Fibroblast of lung (primary cell): ENCODE measurements around the gene TEDC1. TPM values are rescaled to one million over a fixed set of nuclear protein-coding genes. Genes with fewer than 3 reads are reported as not detected.
"Not testable (repeated sequence)": the region's sequence is repeated elsewhere in the genome, so short reads cannot be mapped to it uniquely, and the experiment has no call there.

ENCODE experiments used
- DNase-seq, 2 donors: peaks; one replicate each; pipeline versions ENCODE4 v3.0.0 to v3.0.0-alpha.2; 2010; ENCODE audit warnings: low read depth in 2 of 2
- H2AFZ ChIP-seq: 2 replicates; pipeline ENCODE4 v1.5.1; 2012; ENCODE audit warnings: low read length, control low read depth, inconsistent platforms
- H3K27ac ChIP-seq: 2 replicates; pipeline ENCODE4 v1.5.1; 2011; ENCODE audit warnings: low read length, control low read depth; ENCODE audit not compliant: insufficient read depth
- H3K27me3 ChIP-seq: 2 replicates; pipeline ENCODE4 v1.5.1; 2011; ENCODE audit warnings: mild to moderate bottlenecking, low read length; ENCODE audit not compliant: control insufficient read depth, insufficient read depth
- H3K36me3 ChIP-seq: 2 replicates; pipeline ENCODE4 v1.5.1; 2011; ENCODE audit warnings: low read length; ENCODE audit not compliant: control insufficient read depth, insufficient read depth
- H3K4me1 ChIP-seq: 2 replicates; pipeline ENCODE4 v1.5.1; 2011; ENCODE audit warnings: low read length; ENCODE audit not compliant: control insufficient read depth, insufficient read depth; ENCODE audit errors: extremely low read depth
- H3K4me2 ChIP-seq: 2 replicates; pipeline ENCODE4 v1.5.1; 2011; ENCODE audit warnings: low read length, control low read depth; ENCODE audit not compliant: insufficient read depth; ENCODE audit errors: extremely low read depth
- H3K4me3 ChIP-seq, 4 experiments: fragments of 200-600 bp in 1 of 4; sonication (generic) in 1 of 4; replicated peaks in 1 of 4; 2 replicates each; pipeline ENCODE4 v1.5.1; 2011 to 2016; ENCODE audit warnings: low read length in 4 of 4, low read depth in 3 of 4, mild to moderate bottlenecking in 3 of 4, control low read depth in 2 of 4, inconsistent platforms in 1 of 4, mixed read lengths in 1 of 4; ENCODE audit not compliant: insufficient read depth in 1 of 4; ENCODE audit errors: control extremely low read depth in 1 of 4
- H3K79me2 ChIP-seq: 2 replicates; pipeline ENCODE4 v1.5.1; 2012; ENCODE audit warnings: mild to moderate bottlenecking, low read length, inconsistent platforms; ENCODE audit not compliant: control insufficient read depth, insufficient read depth
- H3K9ac ChIP-seq: 2 replicates; pipeline ENCODE4 v1.5.1; 2011; ENCODE audit warnings: mild to moderate bottlenecking, low read length, control low read depth; ENCODE audit not compliant: insufficient read depth
- H3K9me3 ChIP-seq: 2 replicates; pipeline ENCODE4 v1.5.1; 2012; ENCODE audit warnings: low read depth, low read length; ENCODE audit not compliant: control insufficient read depth, insufficient read depth
- H4K20me1 ChIP-seq: 2 replicates; pipeline ENCODE4 v1.5.1; 2011; ENCODE audit warnings: low read length; ENCODE audit not compliant: control insufficient read depth, insufficient read depth; ENCODE audit errors: extremely low read depth
- CTCF ChIP-seq, 2 donors: IDR thresholded peaks in 1 of 2; conservative IDR thresholded peaks in 1 of 2; 1 replicate in 1 of 2; 2 replicates in 1 of 2; pipeline ENCODE4 v1.5.1; 2011 to 2012; ENCODE audit warnings: low read length in 2 of 2, control low read depth in 1 of 2, inconsistent platforms in 1 of 2, low read depth in 1 of 2, mild to moderate bottlenecking in 1 of 2
- EZH2 ChIP-seq: IDR thresholded peaks from 2 replicates; pipeline ENCODE4 v1.5.1; 2012; ENCODE audit warnings: low read length, control low read depth, mild to moderate bottlenecking; ENCODE audit errors: missing control alignments
- polyA plus RNA-seq, 2 donors: library from polyadenylated mRNA; depleted of rRNA in 1 of 2; stranded (reverse) in 1 of 2; unstranded in 1 of 2; fragments of >200 nt; gene quantifications; 2 replicates each; pipeline ENCODE4 v1.2.1, GENCODE V29; 2011 to 2012; ENCODE audit warnings: missing spikeins in 1 of 2
- total RNA-seq: library from RNA; depleted of rRNA; stranded (reverse); fragments of >200 nt; gene quantifications from 2 replicates; pipeline ENCODE4 v1.2.1, GENCODE V29; 2014

Gene TEDC1
- total and polyA plus RNA-seq, 2 donors (not counting 1 experiment from before 2014, with no cell fraction given) = 0.69 to 2.5 TPM

- Histone ChIP-seq H3K4me2 (no peak overlapping the region), H2AFZ (no peak overlapping the region), H3K79me2 (no peaks in the 10 kb centered on the region), H3K4me1 (no peaks in the 10 kb centered on the region), H3K4me3 (no peak overlapping the region), H3K27ac (no peak overlapping the region), H3K9me3 (no peaks in the 10 kb centered on the region), H3K9ac (no peak overlapping the region), H4K20me1 (no peaks in the 10 kb centered on the region), H3K27me3 (no peaks in the 10 kb centered on the region), H3K36me3 (no peaks in the 10 kb centered on the region)
- no peak for DNase-seq
- TF ChIP-seq EZH2 (no peak), CTCF (conservative IDR thresholded peaks at IDR 0.05 in 1 of 2, IDR thresholded peaks at IDR 0.05 in 1 of 2; ENCODE audit: low read depth in 1 of 2, low read length in 2 of 2) (no peak)
Observed at GRCh38 chr14:105538481-105539049, 47.5 kb downstream of the TEDC1 start.

DNA sequence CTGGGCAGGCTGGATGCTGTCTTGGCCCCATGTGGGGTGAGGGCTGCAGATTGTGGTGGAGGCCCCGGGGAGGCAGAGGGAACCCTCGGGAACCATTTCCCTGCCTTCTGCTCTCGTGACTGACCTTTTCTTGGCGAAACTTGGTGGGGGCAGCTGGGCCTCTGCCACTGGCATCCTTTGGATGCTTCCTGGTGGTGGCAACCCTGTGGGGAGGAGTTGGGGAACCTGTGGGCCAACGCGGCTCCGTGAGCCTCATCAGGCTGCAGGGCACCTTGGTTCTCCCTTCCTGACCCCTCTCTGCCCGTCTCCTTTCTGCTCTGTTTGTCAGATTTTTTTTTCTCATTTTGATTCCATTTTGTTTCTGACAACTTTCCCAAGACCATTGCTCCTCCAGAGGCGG, 49.8 kb downstream of the TEDC1 start:
- TF ChIP-seq CTCF (conservative IDR thresholded peaks at IDR 0.05 in 1 of 2, IDR thresholded peaks at IDR 0.05 in 1 of 2; ENCODE audit: low read depth in 1 of 2, low read length in 2 of 2) (no peak), EZH2 (no peak)
- H3K9ac ChIP-seq = no peak overlapping the region
- H3K4me2 ChIP-seq = no peak overlapping the region
- H3K4me1 ChIP-seq = no peaks in the 10 kb centered on the region
- DNase-seq = no peak
- H3K27ac ChIP-seq = no peak overlapping the region
- H3K27me3 ChIP-seq = no peaks in the 10 kb centered on the region
- H4K20me1 ChIP-seq = no peaks in the 10 kb centered on the region
- H3K9me3 ChIP-seq = no peaks in the 10 kb centered on the region
- no peak overlapping the region for H3K4me3 ChIP-seq
- no peaks in the 10 kb centered on the region for H3K36me3 ChIP-seq
- H2AFZ ChIP-seq = no peak overlapping the region
- no peaks in the 10 kb centered on the region for H3K79me2 ChIP-seq

- H3K4me1 ChIP-seq = no peaks in the 10 kb centered on the region
- no peaks in the 10 kb centered on the region for H3K79me2 ChIP-seq
- no peak for DNase-seq
- no peaks in the 10 kb centered on the region for H4K20me1 ChIP-seq
- H3K4me3 ChIP-seq = no peak overlapping the region
- TF ChIP-seq CTCF (conservative IDR thresholded peaks at IDR 0.05 in 1 of 2, IDR thresholded peaks at IDR 0.05 in 1 of 2; ENCODE audit: low read depth in 1 of 2, low read length in 2 of 2) (no peak), EZH2 (no peak)
- H3K27me3 ChIP-seq = no peaks in the 10 kb centered on the region
- H3K9me3 ChIP-seq = no peaks in the 10 kb centered on the region
- H3K36me3 ChIP-seq = no peaks in the 10 kb centered on the region
- no peak overlapping the region for H3K4me2 ChIP-seq
- no peak overlapping the region for H3K9ac ChIP-seq
- H3K27ac ChIP-seq = no peak overlapping the region
- no peak overlapping the region for H2AFZ ChIP-seq
Observed at GRCh38 chr14:105541218-105541875, 50.3 kb downstream of the TEDC1 start.

GRCh38 chr14:105545676-105546075, 54.6 kb downstream of the TEDC1 start:
- not testable (repeated sequence) for H3K4me1 ChIP-seq, H3K9ac ChIP-seq, H2AFZ ChIP-seq, H3K36me3 ChIP-seq, DNase-seq, H3K4me2 ChIP-seq, H4K20me1 ChIP-seq, H3K4me3 ChIP-seq, H3K27ac ChIP-seq, H3K79me2 ChIP-seq, H3K27me3 ChIP-seq, H3K9me3 ChIP-seq

DNA sequence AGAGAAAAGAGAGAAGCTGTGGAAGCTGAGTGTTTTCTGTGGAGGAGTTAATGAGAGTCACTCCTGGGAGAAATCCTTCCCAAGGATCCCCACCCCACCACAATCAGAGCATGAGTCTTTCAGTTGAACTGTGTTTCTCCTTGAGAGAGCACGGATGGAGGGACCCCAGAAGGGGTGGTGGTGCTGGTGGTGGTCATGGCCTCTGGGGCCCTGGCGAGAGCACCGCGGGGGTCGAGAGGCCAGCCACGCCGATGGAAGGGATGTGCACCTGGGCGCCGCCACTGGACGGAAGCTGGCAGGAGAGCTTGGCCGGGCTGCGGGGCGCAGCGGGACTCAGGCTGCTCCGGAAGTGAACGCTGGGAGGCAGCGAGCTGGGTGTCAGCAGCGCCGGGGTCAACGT, 55.4 kb downstream of the TEDC1 start:
- not testable (repeated sequence) for H3K4me2 ChIP-seq, H3K36me3 ChIP-seq, H3K27ac ChIP-seq, H4K20me1 ChIP-seq, H2AFZ ChIP-seq, H3K9me3 ChIP-seq, H3K9ac ChIP-seq, H3K79me2 ChIP-seq, H3K27me3 ChIP-seq, H3K4me3 ChIP-seq, H3K4me1 ChIP-seq, DNase-seq
